Measurements from ENCODE around the gene CEP72.

CEP72 gene

GRCh38 chr5:575636-576035 lies 36.5 kb upstream of the CEP72 start:
- no peak for TF ChIP-seq CTCF (IDR thresholded peaks at IDR 0.05)

DNA sequence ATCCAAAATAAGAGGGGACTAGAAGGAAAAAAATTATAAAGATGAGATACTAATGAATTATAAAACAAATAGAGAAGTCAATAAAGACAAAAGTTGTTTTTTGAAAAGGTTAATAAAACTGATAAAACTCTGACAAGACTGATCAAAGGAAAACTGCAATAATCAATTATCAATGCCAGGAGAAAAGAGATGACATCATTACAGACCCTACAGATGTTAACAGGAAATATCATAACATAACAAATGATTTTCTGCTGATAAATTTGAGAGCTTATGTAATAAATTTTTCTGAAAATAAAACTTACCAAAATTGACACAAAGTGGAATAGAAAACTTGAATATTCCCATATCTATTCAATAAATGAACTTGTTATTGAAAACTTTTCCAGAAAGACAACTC lies 34.3 kb upstream of the CEP72 start:
- no peak for TF ChIP-seq CTCF (IDR thresholded peaks at IDR 0.05)

DNA sequence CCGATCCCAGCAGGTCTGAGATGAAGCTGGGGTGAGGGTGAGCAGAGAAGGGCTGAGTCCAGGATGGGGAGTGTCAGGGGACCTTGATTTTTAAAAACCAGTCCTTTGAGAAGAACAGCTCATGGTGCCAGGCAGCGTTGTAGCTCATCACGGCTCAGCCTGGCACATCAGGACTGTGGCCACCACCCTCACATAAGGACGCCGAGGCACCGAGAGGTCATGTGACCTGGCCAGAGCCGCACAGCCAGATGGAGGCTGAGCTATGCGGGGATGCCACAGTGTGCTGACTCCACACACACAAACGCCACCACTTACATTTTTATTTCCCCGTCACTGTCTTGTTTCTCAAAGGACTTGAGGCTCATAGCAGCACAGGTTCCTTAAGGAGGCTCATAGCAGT lies 32.9 kb upstream of the CEP72 start:
- TF ChIP-seq CTCF (IDR thresholded peaks at IDR 0.05), result no peak

GRCh38 chr5:579746-580366 lies 32.3 kb upstream of the CEP72 start:
- TF ChIP-seq CTCF (IDR thresholded peaks at IDR 0.05), result no peak

GRCh38 chr5:580436-580835 lies 31.7 kb upstream of the CEP72 start:
- no peak for TF ChIP-seq CTCF (IDR thresholded peaks at IDR 0.05)

DNA sequence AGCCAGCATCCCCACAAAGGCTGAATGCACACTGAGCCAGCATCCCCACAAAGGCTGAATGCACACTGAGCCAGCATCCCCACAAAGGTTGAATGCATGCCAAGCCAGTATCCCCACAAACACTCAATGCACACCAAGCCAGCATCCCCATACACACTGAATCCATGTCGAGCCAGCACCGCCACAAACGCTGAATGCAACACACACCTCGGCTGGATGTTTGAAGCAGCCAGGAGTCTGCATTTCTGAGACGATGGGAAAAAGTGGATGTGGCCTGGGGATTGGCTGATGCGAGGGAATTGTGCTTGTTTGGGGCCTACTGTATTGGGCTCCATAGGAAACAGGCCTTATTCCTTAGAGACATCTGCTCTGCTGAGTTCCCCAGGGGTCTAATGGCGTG lies 30.9 kb upstream of the CEP72 start:
- no peak for TF ChIP-seq CTCF (IDR thresholded peaks at IDR 0.05)

GRCh38 chr5:581941-582340 lies 30.2 kb upstream of the CEP72 start:
- TF ChIP-seq CTCF (IDR thresholded peaks at IDR 0.05), result no peak
